Glomerular visceral epithelial cell (primary cell): ENCODE data around the gene COL23A1.
"Not testable (repeated sequence)": the region's sequence is repeated elsewhere in the genome, so short reads cannot be mapped to it uniquely, and the experiment has no call there.

Source experiments
- DNase-seq: peaks from one replicate; pipeline ENCODE4 v3.0.0-alpha.2; 2016; ENCODE audit errors: extremely low spot score

Gene COL23A1

GRCh38 chr5:178378527-178379484, 211.4 kb downstream of the COL23A1 start:
- DNase-seq: no peak

GRCh38 chr5:178377583-178378270, 212.5 kb downstream of the COL23A1 start:
- DNase-seq: no peak

DNA sequence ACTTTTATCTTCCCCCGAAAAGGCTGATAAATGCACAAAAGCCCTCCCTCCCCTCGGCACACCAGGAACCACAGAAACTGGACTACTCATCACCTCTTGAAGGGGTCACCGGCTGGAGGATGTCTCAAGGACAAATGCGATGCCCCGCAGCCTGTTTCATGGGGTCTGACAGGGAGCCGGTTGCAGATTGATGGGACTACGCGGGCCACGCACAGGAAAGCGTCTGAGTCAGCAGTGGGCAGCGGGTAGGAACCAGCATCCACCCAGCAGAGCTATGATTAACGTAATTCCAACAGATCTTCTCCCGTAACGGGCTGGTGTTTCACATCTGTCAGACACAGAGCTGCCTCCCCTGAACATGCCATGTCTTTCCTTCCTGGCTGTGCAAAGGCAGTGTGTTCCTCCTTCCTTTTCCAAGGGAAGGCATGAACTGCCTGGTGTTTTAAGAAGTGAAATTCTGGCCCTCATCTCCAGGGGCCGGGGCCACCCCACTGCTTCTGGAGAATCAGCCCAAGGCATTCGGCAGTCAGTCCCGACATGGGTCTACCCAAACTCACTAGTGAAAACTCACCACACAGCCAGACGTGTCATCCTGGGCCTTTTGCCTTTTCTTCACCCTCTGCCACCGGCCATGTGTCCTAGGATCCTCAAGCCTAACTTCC, 213.1 kb downstream of the COL23A1 start:
- DNase-seq: no peak

DNA sequence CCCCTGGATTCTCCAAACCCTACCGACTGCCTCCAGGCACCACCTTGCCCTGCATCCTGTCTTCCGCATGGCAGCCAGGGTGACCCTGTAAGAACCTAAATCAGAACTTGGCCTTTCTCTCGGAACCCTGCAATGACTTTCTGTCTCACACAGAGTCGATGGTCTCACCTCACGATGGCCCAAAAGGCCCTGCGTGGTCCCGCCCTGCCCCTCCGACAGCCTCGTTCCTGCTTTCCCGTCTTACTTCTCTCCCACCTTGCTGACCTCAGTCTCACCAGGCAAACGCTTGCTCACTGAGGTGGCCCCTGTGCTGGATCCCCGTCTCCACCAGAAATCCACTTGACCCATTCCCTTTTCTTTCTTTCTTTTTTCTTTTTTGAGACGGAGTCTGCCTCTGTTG, 214.8 kb downstream of the COL23A1 start:
- no peak for DNase-seq

- DNase-seq: no peak
These were observed 216.5 kb downstream of the COL23A1 start for GRCh38 chr5:178373711-178374110.

DNA sequence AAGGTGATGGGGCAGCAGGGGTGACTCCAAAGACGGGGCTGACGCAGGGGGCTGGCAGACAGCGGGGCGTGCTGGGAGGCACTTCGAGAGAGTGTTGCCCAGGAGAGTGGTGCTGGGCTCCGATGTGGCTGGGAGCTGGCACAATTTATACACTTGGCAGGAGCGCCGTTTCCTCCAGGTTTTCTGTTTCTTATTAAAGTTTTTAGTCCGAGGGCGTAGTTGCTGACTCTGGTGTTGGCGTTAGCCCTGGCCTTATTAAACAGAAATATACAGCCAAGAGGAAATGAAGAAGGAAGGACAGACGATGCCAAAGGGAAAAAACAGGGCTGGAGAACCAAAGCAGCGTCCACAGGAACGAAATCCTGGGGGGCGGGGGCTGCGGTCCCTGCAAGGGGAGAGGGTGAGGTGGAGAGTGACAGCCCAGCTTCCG, 218.0 kb downstream of the COL23A1 start:
- no peak for DNase-seq

DNA sequence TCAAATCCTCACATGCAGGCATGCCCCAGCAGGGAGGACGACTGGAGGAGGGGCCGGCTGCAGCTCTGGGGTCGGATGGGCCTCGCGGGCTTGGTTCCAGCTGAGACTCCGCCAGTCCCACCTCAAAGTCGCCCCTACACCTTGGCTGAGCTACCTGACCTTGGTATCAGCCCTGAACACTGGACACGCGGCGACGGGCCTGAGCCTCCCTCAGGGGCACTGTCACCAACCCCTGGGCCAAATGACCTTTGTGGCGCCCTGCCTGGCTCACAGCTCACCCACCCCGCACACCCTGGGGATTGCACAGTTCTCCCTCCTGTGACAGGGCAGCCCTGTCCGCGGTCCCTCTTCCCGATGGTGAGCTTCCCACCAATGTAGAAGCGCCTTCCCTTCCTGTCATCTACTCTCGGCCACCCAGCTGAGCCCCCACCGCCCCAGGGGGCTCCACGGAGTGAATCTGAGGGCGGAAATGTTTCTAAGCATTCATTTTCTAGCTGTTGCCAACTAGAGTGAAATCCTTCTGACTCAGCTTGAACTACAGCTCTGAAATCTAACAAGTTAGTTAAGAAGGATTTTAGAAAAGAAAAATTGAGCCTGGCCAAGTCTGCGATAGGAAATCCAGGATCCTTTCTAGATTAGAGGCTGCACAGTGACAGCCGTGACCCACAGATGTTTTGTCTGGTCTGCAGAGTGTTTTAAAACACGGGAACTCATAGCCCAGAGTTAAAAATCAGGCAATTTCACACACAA, 218.7 kb downstream of the COL23A1 start:
- no peak for DNase-seq

- no peak for DNase-seq
These were observed 220.1 kb downstream of the COL23A1 start for GRCh38 chr5:178370102-178370501.

GRCh38 chr5:178369469-178369868, 220.7 kb downstream of the COL23A1 start:
- not testable (repeated sequence) for DNase-seq

- DNase-seq: no peak
These were observed 221.4 kb downstream of the COL23A1 start for GRCh38 chr5:178368716-178369300.

DNA sequence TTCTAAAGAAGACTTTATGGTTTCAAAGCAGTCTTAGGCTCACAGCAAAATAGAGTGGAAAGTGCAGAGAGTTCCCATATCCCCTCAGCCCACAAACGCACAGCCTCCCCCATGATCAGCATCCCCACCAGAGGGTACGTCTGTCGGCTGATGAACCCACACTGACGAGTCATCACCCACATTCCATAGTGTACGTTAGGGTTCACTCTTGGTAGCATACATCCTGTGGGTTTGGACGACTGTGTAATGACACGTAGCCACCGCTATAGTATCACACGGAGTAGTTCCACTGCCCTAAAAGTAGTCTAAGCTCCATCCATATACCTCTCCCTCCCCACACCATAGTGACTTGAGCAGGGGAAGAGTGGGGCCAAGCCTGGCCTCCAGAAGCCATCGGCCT, 221.9 kb downstream of the COL23A1 start:
- DNase-seq: no peak

DNA sequence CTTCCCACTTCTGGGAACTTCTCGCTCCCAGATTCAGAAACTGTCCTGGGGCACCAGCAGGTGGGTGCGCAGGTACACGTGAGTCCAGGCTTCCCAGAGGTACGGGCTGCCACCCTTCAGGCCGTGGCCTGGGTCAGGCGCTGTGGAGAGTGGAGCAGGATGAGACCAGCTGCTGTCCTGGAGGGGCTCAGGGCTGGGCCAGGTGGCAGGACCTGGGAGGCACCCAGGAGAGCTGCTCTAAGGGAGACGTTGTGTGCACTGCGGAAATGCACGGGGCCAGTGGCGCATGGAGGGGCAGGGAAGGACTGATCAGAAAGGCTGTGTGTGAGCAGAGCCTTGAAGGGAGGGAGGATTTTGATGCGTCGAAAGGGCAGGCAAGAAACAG, 222.5 kb downstream of the COL23A1 start:
- no peak for DNase-seq

DNA sequence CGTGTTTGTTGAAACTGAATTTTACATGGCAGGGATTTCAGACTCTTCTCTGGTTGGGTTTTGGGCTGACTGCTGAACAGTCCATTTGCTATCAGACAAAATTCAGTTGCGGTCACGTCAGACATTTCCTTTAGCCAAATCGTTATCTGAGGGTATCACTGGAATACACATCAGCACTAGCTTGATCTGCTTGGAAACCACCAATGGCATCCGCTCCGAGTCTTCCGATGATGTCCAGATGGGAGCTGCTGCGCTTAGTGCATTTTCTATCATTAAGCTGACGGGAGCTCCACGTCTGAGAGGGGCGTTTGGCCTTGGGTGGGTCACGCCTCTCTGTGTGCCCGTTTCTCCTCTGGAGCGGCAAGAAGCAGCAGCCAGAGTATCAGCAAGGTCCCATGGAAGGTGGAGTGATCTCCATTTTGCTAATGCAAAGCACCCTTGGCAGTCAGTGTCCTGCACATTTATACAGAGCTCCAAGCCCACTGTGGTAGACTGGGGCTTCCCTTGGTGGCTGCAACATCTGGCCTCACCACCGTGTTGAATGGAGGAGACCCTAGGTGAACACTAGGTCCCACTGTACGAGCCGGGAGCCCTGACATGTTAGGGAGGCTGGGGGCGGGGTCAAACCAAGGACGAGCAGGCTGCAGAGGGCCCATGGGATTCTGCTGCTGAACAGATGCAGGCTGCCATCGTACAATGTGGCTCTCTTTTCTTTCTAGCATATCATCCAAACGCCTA, 223.0 kb downstream of the COL23A1 start:
- no peak for DNase-seq

DNA sequence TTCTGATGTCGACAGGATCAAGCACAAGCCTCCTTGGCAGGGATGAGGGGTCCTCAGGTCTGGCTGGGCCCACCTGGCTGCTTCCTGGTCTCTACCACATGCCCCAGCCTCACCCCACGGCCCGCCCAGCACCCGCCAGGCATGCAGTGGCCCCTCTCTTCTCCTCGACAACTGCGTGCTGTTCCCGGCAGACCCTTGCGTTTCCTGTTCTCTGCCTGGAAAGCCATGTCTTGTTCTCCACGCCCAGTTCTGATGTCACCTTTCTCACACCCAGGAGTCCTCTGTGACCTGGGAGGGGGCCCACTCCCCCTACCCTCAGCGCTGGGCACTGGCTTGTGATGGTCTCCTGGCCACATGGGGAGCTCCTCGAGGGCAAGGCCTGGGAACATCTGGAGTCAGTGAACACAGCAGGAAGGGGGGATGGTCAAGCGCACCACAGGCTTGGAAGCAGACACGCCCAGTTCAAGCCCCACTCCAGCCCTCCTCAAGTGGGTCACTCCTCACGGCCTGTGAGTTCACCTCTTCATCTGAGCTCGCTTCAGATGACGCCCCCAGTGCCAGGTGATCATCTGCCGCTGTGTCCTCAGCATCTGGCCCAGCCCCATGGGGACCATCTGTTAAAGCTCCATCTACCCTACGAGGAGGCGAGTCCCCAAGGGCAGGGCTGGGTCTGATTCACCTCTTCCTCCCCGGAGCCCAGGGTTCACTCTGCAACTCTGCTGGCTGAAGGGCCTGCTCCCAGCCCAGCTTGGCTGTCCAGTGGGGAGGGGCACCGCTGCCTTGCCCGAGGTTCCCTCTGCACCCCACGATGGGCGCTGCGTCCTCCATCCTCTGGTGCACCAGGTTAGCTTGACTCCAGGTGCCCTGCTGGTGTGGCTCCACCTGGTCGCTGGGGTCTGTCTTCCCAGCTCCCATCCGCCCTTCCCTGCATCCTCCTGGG, 224.4 kb downstream of the COL23A1 start:
- DNase-seq: no peak

DNA sequence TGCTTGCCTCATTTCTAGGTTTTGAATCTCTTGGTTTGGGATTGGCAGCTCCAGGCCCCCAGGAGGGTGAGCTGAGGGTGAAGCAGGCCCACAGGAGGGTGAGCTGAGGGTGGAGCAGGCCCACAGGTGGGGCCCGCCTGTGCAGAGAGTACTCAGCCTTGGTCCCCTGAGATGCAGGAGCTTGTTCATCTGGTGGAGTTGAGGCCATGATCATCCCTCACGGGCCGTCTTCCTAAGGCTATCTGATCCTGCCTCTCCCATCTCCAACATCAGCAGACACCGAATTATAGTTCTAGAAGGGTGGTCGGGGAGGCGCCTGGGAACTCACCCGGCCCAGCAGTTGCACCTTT, 225.9 kb downstream of the COL23A1 start:
- no peak for DNase-seq

DNA sequence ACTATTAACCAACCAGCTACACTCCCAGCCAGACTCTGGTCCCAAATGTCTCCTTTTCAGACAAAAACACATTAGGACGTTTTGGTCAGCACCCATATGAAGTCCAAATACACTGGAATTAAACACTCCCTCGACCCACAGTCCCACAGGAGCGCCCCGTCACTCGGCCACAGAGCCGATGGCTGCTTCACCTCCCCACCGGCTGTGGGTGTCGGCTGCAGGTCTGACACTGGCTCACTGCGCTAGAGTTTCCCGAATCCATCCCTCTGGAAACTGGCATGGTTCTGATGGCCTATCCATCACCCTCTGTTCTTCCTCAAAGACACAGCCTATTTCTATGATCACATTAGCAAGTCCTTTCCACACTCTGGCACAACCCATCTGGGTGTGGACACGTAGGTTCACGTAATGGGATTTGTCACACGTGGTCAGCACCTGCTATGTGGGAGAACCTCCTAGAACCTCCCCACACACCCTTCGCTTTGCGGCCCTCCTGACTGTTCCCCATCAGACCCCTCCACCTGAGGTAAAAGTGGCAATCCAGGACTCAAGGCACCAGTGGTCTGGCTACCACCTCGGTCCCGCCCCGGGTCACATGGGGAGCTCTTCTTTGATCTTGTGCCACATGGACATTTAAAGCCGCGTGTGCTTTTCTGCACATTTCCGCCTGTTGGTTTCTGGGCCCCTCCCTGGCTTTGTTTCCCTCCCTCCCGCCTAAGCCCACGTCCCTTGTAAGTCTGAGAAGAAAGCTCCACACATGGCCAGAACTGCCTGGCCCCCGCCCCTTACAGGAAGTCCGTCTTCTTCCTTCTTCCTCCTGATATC, 226.5 kb downstream of the COL23A1 start:
- DNase-seq: no peak

GRCh38 chr5:178361657-178362445, 228.3 kb downstream of the COL23A1 start:
- no peak for DNase-seq

GRCh38 chr5:178360926-178361235, 229.3 kb downstream of the COL23A1 start:
- no peak for DNase-seq
